GM12878 (cell line): Measurements from ENCODE around the gene SEC63. TPM values are rescaled to one million over a fixed set of nuclear protein-coding genes. Genes with fewer than 3 reads are reported as not detected.

Experiments
- ATAC-seq: fragments of 200-7000 bp; cut with Tn5 transposase; 3 replicates; pipeline ENCODE4 v1.9.1; 2020; ENCODE audit warnings: mild to moderate bottlenecking, moderate library complexity
- BruUV-seq: library from RNA; stranded (reverse); fragments of 400-500 nt; replicated peaks from 2 replicates; lab custom pipeline; 2021; lab: Mats Ljungman, UMichigan
- CTCF ChIA-PET: fragments of 300-600 bp; sonication (Branson Sonifier 250); formaldehyde crosslinking; extraction: SDS; loops from one replicate; lab custom pipeline; 2021; ENCODE audit warnings: inconsistent platforms; lab: Yijun Ruan, JAX
- POLR2A ChIA-PET: fragments of 350-600 bp; formaldehyde crosslinking; extraction: SDS; loops from one replicate; lab custom pipeline; 2021; ENCODE audit warnings: inconsistent platforms; lab: Charles Lee
- RAD21 ChIA-PET: fragments of 300-600 bp; sonication (Branson Sonifier 250); formaldehyde crosslinking; loops from one replicate; lab custom pipeline; 2023; ENCODE audit warnings: antibody characterized with exemption; ENCODE audit not compliant: unreplicated experiment; lab: Charles Lee
- SMC1A ChIA-PET: fragments of 300-600 bp; sonication (Branson Sonifier 250); formaldehyde crosslinking; loops from one replicate; lab custom pipeline; 2023; ENCODE audit not compliant: unreplicated experiment, uncharacterized antibody; lab: Charles Lee
- DNase-seq: peaks from one replicate; pipeline ENCODE4 v3.0.0-alpha.2; 2011; ENCODE audit warnings: low read depth, low spot score
- FAIRE-seq: peaks from 3 replicates; lab custom pipeline; 2011; peaks lifted over from hg19 to GRCh38; lab: Jason Lieb, UNC
- H2AFZ ChIP-seq: 2 replicates; pipeline ENCODE4 v1.6.0; 2011; ENCODE audit warnings: low read depth, low read length, control low read depth; ENCODE audit not compliant: control insufficient read depth
- H3K27ac ChIP-seq: 2 replicates; pipeline ENCODE4 v1.5.1; 2011; ENCODE audit warnings: control low read depth; ENCODE audit not compliant: control insufficient read depth, insufficient read depth
- H3K27me3 ChIP-seq, 2 experiments: replicated peaks in 1 of 2; 2 replicates each; pipeline versions ENCODE4 v1.6.0 to v1.6.1; 2011; ENCODE audit warnings: low read length in 1 of 2; ENCODE audit not compliant: control insufficient read depth in 2 of 2, insufficient read depth in 2 of 2
- H3K36me3 ChIP-seq, 2 experiments: 2 replicates each; pipeline ENCODE4 v1.5.1; 2011; ENCODE audit warnings: low read length in 1 of 2; ENCODE audit not compliant: control insufficient read depth in 2 of 2, insufficient read depth in 2 of 2
- H3K4me1 ChIP-seq: 2 replicates; pipeline ENCODE4 v1.6.1; 2011; ENCODE audit warnings: mild to moderate bottlenecking, low read length, moderate library complexity, mixed read lengths; ENCODE audit not compliant: control insufficient read depth, insufficient read depth
- H3K4me2 ChIP-seq: 2 replicates; pipeline ENCODE4 v1.6.0; 2011; ENCODE audit warnings: control low read depth; ENCODE audit not compliant: control insufficient read depth, insufficient read depth
- H3K4me3 ChIP-seq: fragments of 200-600 bp; sonication (generic); 2 replicates; pipeline ENCODE4 v1.5.1; 2016
- H3K79me2 ChIP-seq: 2 replicates; pipeline ENCODE4 v1.6.0; 2011; ENCODE audit warnings: low read length; ENCODE audit not compliant: control insufficient read depth, insufficient read depth
- H3K9ac ChIP-seq: 2 replicates; pipeline ENCODE4 v1.8.0; 2011; ENCODE audit warnings: low read length, control low read depth, mixed read lengths; ENCODE audit not compliant: control insufficient read depth, insufficient read depth
- H3K9me3 ChIP-seq: replicated peaks from 3 replicates; pipeline ENCODE4 v1.5.1; 2011; ENCODE audit warnings: mild to moderate bottlenecking, low read length; ENCODE audit not compliant: control insufficient read depth, insufficient read depth
- H4K20me1 ChIP-seq: 2 replicates; pipeline ENCODE4 v1.6.0; 2011; ENCODE audit not compliant: control insufficient read depth, insufficient read depth
- BCL11A ChIP-seq: IDR thresholded peaks from 2 replicates; pipeline ENCODE4 v1.6.1; 2011; ENCODE audit warnings: low read depth, low read length
- IKZF2 ChIP-seq, 2 experiments: fragments of 450-650 bp; IDR thresholded peaks; 2 replicates each; pipeline ENCODE4 v1.6.1; 2017; ENCODE audit warnings: mild to moderate bottlenecking in 2 of 2, moderate library complexity in 2 of 2
- RFX5 ChIP-seq: IDR thresholded peaks from 2 replicates; pipeline ENCODE4 v1.6.1; 2011; ENCODE audit warnings: low read depth, low read length, improper control_type of control experiment
- ZZZ3 ChIP-seq: IDR thresholded peaks from 2 replicates; pipeline ENCODE4 v1.6.1; 2011; ENCODE audit warnings: low read depth; ENCODE audit not compliant: control insufficient read depth, insufficient read length
- WGBS: methylation state at CpG from one replicate; pipeline ENCODE4 v1.1.6; 2016; ENCODE audit warnings: low lambda C conversion rate; ENCODE audit not compliant: insufficient replicate concordance, insufficient coverage; ENCODE audit errors: missing lambda C conversion rate; 5-methylcytosine and 5-hydroxymethylcytosine counted together
- in situ Hi-C: fragments of 300-500 bp; cut with MboI; formaldehyde crosslinking; loops from 9 replicates; pipeline ENCODE4 v1.14.3; 2018; ENCODE audit warnings: mixed read lengths
- intact Hi-C: fragments of 100-400 bp; cut with micrococcal nuclease; formaldehyde crosslinking; loops from one replicate; pipeline ENCODE4 v1.14.2; 2022; ENCODE audit not compliant: unreplicated experiment
- polyA plus RNA-seq, 11 experiments: library from polyadenylated mRNA; depleted of rRNA in 4 of 11; unstranded in 6 of 11; stranded (reverse) in 5 of 11; fragments of >200 nt; fragmentation: Nextera tagmentation in 4 of 11; fragmentation: Illumina TruSeq in 1 of 11; extraction: Ambion mirVana in 4 of 11; extraction: Trizol in 1 of 11; gene quantifications; 1 replicate in 1 of 11; 2 replicates in 10 of 11; pipeline versions ENCODE4 v1.2.1 to v1.2.3, GENCODE V29; 2011 to 2016; ENCODE audit warnings: inconsistent platforms in 2 of 11, missing spikeins in 2 of 11, low read depth in 1 of 11
- total RNA-seq, 4 experiments: library from RNA; depleted of rRNA in 3 of 4; stranded (reverse); fragments of >200 nt in 3 of 4; fragmentation: Illumina TruSeq in 1 of 4; extraction: Trizol in 1 of 4; gene quantifications; 2 replicates each; pipeline versions ENCODE4 v1.2.1 to v1.2.3, GENCODE V29; 2013 to 2021
- TF ChIP-seq, protein P1 (sequence below): IDR thresholded peaks from 2 replicates; pipeline ENCODE4 v1.6.1; 2012; ENCODE audit warnings: low read depth, low read length, improper control_type of control experiment
- TF ChIP-seq, protein P2 (sequence below): fragments of 450-650 bp; IDR thresholded peaks from 2 replicates; pipeline ENCODE4 v1.6.1; 2017; ENCODE audit warnings: borderline replicate concordance
- TF ChIP-seq, protein P3 (sequence below): fragments of 450-650 bp; formaldehyde crosslinking; IDR thresholded peaks from 2 replicates; pipeline ENCODE4 v1.5.0; 2022; ENCODE audit warnings: mild to moderate bottlenecking, missing genetic modification characterization
- TF ChIP-seq, protein P4 (sequence below): fragments of 450-650 bp; IDR thresholded peaks from 2 replicates; pipeline ENCODE4 v1.6.1; 2017; ENCODE audit warnings: mild to moderate bottlenecking, low read depth, inconsistent platforms; ENCODE audit not compliant: poor library complexity, severe bottlenecking
- TF ChIP-seq, protein P5 (sequence below): IDR thresholded peaks from 2 replicates; pipeline ENCODE4 v1.6.1; 2011; ENCODE audit warnings: borderline replicate concordance, low read depth, mild to moderate bottlenecking, moderate library complexity, low read length; ENCODE audit not compliant: insufficient read depth, poor library complexity, severe bottlenecking

SEC63 gene
- total and polyA plus RNA-seq, 10 of the 15 experiments (the other 5 are each of a cell fraction or from before 2014, with no cell fraction given), result 10.1 to 87.0 (median 34.3) TPM

DNA sequence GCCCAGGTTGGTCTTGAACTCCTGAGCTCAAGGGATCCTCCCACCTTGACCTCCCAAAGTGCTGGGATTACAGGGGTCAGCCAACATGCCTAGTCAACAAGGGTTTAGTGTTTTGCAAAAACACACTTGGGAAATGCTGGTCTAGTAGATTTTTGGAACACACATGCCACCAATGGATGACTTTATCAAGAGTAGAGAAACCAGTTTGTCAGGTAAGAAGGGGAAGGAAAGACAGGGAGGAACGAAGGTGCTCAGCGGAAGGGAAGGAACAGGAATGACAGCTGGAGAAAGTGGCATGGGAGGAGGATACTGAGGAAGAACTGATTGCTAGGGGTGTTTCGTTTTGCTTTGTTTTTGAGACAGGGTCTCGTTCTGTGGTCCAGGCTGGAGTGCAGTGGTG, 15.6 kb upstream of the SEC63 start:
- no peak overlapping the region for H2AFZ ChIP-seq
- no peaks in the 10 kb centered on the region for H4K20me1 ChIP-seq
- H3K4me2 ChIP-seq, result no peak overlapping the region
- BruUV-seq, result no TSS peak
- intact Hi-C loops, result no loop called here
- 43% methylated on average over 4 of the region's 4 CpGs for WGBS
- no peaks in the 10 kb centered on the region for H3K9me3 ChIP-seq
- POLR2A ChIA-PET, result no interaction called here
- SMC1A ChIA-PET, result no interaction called here
- CTCF ChIA-PET, result no interaction called here
- in situ Hi-C loops, result loop anchor here (10.0 kb wide), 1 partner anchor 551 kb away; no protein-coding TSS in a partner anchor
- DNase-seq (no peak), ATAC-seq (no peak), FAIRE-seq (no peak)
- no peak overlapping the region for H3K27ac ChIP-seq
- no peaks in the 10 kb centered on the region for H3K79me2 ChIP-seq
- H3K9ac ChIP-seq, result no peak overlapping the region
- H3K4me3 ChIP-seq, result no peak overlapping the region
- TF ChIP-seq, protein P1, sequence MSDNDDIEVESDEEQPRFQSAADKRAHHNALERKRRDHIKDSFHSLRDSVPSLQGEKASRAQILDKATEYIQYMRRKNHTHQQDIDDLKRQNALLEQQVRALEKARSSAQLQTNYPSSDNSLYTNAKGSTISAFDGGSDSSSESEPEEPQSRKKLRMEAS, result no peak
- TF ChIP-seq BCL11A (no peak), IKZF2 (IDR thresholded peaks at IDR 0.05) (no peak), ZZZ3 (no peak), RFX5 (no peak)
- TF ChIP-seq, protein P2, sequence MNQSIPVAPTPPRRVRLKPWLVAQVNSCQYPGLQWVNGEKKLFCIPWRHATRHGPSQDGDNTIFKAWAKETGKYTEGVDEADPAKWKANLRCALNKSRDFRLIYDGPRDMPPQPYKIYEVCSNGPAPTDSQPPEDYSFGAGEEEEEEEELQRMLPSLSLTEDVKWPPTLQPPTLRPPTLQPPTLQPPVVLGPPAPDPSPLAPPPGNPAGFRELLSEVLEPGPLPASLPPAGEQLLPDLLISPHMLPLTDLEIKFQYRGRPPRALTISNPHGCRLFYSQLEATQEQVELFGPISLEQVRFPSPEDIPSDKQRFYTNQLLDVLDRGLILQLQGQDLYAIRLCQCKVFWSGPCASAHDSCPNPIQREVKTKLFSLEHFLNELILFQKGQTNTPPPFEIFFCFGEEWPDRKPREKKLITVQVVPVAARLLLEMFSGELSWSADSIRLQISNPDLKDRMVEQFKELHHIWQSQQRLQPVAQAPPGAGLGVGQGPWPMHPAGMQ, result no peak
- TF ChIP-seq, protein P3, sequence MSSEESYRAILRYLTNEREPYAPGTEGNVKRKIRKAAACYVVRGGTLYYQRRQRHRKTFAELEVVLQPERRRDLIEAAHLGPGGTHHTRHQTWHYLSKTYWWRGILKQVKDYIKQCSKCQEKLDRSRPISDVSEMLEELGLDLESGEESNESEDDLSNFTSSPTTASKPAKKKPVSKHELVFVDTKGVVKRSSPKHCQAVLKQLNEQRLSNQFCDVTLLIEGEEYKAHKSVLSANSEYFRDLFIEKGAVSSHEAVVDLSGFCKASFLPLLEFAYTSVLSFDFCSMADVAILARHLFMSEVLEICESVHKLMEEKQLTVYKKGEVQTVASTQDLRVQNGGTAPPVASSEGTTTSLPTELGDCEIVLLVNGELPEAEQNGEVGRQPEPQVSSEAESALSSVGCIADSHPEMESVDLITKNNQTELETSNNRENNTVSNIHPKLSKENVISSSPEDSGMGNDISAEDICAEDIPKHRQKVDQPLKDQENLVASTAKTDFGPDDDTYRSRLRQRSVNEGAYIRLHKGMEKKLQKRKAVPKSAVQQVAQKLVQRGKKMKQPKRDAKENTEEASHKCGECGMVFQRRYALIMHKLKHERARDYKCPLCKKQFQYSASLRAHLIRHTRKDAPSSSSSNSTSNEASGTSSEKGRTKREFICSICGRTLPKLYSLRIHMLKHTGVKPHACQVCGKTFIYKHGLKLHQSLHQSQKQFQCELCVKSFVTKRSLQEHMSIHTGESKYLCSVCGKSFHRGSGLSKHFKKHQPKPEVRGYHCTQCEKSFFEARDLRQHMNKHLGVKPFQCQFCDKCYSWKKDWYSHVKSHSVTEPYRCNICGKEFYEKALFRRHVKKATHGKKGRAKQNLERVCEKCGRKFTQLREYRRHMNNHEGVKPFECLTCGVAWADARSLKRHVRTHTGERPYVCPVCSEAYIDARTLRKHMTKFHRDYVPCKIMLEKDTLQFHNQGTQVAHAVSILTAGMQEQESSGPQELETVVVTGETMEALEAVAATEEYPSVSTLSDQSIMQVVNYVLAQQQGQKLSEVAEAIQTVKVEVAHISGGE (CRISPR knock-in tag), result no peak
- TF ChIP-seq, protein P4, sequence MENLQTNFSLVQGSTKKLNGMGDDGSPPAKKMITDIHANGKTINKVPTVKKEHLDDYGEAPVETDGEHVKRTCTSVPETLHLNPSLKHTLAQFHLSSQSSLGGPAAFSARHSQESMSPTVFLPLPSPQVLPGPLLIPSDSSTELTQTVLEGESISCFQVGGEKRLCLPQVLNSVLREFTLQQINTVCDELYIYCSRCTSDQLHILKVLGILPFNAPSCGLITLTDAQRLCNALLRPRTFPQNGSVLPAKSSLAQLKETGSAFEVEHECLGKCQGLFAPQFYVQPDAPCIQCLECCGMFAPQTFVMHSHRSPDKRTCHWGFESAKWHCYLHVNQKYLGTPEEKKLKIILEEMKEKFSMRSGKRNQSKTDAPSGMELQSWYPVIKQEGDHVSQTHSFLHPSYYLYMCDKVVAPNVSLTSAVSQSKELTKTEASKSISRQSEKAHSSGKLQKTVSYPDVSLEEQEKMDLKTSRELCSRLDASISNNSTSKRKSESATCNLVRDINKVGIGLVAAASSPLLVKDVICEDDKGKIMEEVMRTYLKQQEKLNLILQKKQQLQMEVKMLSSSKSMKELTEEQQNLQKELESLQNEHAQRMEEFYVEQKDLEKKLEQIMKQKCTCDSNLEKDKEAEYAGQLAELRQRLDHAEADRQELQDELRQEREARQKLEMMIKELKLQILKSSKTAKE, result no peak
- TF ChIP-seq, protein P5, sequence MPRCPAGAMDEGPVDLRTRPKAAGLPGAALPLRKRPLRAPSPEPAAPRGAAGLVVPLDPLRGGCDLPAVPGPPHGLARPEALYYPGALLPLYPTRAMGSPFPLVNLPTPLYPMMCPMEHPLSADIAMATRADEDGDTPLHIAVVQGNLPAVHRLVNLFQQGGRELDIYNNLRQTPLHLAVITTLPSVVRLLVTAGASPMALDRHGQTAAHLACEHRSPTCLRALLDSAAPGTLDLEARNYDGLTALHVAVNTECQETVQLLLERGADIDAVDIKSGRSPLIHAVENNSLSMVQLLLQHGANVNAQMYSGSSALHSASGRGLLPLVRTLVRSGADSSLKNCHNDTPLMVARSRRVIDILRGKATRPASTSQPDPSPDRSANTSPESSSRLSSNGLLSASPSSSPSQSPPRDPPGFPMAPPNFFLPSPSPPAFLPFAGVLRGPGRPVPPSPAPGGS, result no peak
- H3K36me3 ChIP-seq, result no peaks in the 10 kb centered on the region
- no peaks in the 10 kb centered on the region; a peak in 1 of 4 replicates for H3K27me3 ChIP-seq
- RAD21 ChIA-PET, result no interaction called here
- no peaks in the 10 kb centered on the region for H3K4me1 ChIP-seq
